ENCODE results near the gene TPGS2. TPM values are rescaled to one million over a fixed set of nuclear protein-coding genes. Genes with fewer than 3 reads are reported as not detected.

Gene TPGS2
- total RNA-seq, 4 donors from 2014 or later: 44.0 to 83.4 (median 66.7) TPM

DNA sequence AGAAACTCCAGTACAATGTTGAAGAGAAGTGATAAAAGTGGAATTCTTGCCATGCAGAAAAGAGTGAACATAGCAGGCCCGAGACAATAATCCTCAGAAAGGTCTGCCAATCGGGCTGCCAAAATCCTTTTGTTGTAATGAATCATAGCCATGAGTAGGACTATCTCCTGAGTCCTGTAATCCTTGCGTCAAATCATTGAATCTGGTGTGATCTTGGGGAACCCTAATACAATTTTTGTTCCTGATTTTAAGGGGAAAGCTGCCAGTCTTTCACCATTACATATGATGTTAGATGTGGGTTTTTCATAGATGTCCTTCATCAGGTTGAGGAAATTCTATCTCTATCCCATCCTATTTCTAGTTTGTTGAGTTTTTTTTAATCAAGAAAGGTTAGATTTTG is 2.2 kb downstream of the TPGS2 start:
- H3K27me3 ChIP-seq: no peaks in the 10 kb centered on the region
- DNase-seq (ENCODE audit: low spot score in 2 of 2): no peak
- no peak overlapping the region for H3K4me3 ChIP-seq
- no peaks in the 10 kb centered on the region for H3K9me3 ChIP-seq
- no peaks in the 10 kb centered on the region for H3K36me3 ChIP-seq
- TF ChIP-seq POLR2A (IDR thresholded peaks at IDR 0.05) (no peak), POLR2AphosphoS5 (IDR thresholded peaks at IDR 0.05) (no peak), EP300 (IDR thresholded peaks at IDR 0.05) (no peak)
- TF ChIP-seq, protein P1, sequence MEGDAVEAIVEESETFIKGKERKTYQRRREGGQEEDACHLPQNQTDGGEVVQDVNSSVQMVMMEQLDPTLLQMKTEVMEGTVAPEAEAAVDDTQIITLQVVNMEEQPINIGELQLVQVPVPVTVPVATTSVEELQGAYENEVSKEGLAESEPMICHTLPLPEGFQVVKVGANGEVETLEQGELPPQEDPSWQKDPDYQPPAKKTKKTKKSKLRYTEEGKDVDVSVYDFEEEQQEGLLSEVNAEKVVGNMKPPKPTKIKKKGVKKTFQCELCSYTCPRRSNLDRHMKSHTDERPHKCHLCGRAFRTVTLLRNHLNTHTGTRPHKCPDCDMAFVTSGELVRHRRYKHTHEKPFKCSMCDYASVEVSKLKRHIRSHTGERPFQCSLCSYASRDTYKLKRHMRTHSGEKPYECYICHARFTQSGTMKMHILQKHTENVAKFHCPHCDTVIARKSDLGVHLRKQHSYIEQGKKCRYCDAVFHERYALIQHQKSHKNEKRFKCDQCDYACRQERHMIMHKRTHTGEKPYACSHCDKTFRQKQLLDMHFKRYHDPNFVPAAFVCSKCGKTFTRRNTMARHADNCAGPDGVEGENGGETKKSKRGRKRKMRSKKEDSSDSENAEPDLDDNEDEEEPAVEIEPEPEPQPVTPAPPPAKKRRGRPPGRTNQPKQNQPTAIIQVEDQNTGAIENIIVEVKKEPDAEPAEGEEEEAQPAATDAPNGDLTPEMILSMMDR (IDR thresholded peaks at IDR 0.05): no peak
- peaks cover 28% of the 10 kb centered on the region for H3K4me1 ChIP-seq
- H3K27ac ChIP-seq: no peak overlapping the region
- WGBS: 90% methylated on average over 3 of the region's 3 CpGs

DNA sequence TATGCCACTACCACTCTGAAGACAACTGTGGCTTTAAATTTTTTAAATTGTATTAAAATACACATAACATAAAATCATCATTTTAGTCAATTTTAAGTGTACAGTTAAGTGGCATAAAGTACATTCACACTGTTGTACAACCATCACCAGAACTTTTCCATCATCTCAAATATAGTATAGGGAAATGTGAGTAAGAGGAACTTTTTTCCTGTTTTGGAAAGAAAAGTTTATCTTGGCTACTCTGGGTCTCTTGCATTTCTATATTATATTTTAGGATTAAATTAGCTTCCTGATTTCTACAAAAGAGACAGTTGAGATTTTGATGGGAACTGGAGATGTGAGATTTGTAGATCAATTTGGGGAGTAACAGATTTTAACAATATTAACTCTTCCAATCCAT is 3.3 kb downstream of the TPGS2 start:
- no peaks in the 10 kb centered on the region for H3K36me3 ChIP-seq
- TF ChIP-seq POLR2AphosphoS5 (IDR thresholded peaks at IDR 0.05) (no peak), POLR2A (IDR thresholded peaks at IDR 0.05) (no peak), EP300 (IDR thresholded peaks at IDR 0.05) (no peak)
- TF ChIP-seq, protein P1 (IDR thresholded peaks at IDR 0.05): no peak
- H3K27ac ChIP-seq: no peak overlapping the region
- H3K27me3 ChIP-seq: no peaks in the 10 kb centered on the region
- H3K4me3 ChIP-seq: no peak overlapping the region
- DNase-seq (ENCODE audit: low spot score in 2 of 2): no peak
- no peaks in the 10 kb centered on the region for H3K9me3 ChIP-seq
- peaks cover 23% of the 10 kb centered on the region for H3K4me1 ChIP-seq

DNA sequence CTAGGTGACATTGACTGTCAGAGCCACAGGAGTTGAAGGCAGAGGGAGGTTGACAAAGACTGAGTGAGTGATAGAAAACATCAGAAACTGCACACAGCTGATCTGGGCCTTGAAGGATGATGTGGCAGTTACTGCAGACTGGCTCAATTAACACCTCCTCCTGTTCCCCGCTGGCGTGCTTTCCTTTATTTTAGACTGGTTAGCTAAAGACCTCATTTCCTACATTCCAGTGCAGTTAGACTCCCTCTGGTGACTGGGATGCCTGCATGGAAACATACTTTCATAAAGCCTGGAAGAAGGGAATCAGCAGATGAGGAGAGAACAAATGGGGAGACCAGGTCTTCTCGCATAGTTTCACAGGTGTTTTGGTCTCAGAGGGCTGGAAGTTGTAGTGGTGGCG is 7.1 kb downstream of the TPGS2 start:
- 99% methylated on average over 4 of the region's 4 CpGs for WGBS
- H3K9me3 ChIP-seq: no peaks in the 10 kb centered on the region
- no peak overlapping the region for H3K27ac ChIP-seq
- H3K4me3 ChIP-seq: no peak overlapping the region
- H3K36me3 ChIP-seq: peaks cover 18% of the 10 kb centered on the region
- no peaks in the 10 kb centered on the region for H3K4me1 ChIP-seq
- no peak for DNase-seq (ENCODE audit: low spot score in 2 of 2)
- TF ChIP-seq POLR2A (IDR thresholded peaks at IDR 0.05) (no peak), POLR2AphosphoS5 (IDR thresholded peaks at IDR 0.05) (no peak), EP300 (IDR thresholded peaks at IDR 0.05) (no peak)
- TF ChIP-seq, protein P1 (IDR thresholded peaks at IDR 0.05): no peak
- no peaks in the 10 kb centered on the region for H3K27me3 ChIP-seq

DNA sequence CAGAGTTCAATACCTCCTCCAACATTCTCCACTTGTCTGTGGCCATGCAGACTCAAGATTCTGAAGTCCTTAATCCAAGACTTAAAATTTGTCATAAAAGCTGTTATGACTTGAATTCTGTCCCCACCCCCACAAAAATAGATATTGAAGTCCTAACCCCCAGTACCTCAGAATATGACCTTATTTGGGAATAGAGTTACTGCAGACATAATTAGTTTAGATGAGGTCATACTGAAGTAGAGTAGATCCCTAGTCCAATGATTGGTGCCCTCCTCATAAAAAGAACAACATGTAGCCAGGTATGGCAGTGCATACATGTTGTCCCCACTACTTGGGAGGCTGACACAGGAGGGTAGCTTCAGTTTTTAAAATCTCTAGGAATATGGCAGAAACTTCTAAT is 9.2 kb downstream of the TPGS2 start:
- no peaks in the 10 kb centered on the region for H3K9me3 ChIP-seq
- peaks cover 21% of the 10 kb centered on the region for H3K36me3 ChIP-seq
- H3K27ac ChIP-seq: no peak overlapping the region

DNA sequence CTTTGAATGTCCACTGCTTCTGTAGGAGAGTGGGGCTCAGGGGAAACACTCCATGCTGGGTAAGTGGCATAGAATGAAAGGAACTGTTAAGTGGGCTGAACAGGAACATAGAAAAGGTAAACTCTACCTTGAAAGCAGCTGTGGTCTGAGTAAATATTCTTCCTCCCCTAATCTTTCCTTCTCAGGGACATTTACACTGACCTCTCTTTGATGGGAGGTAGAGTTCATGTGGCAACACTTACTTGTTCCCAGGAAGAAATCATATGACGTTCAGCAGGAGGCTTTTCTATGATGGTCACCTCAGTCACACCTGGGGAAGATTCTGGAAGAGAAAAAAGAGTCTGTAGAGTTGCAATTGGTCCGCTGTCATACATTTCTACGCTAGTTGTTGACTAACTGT is 10.2 kb downstream of the TPGS2 start:
- H3K9me3 ChIP-seq: no peaks in the 10 kb centered on the region
- H3K27ac ChIP-seq: no peak overlapping the region
- 78% methylated on average over 3 of the region's 3 CpGs for WGBS
- H3K27me3 ChIP-seq: no peaks in the 10 kb centered on the region
- H3K4me3 ChIP-seq: no peak overlapping the region
- peaks cover 21% of the 10 kb centered on the region for H3K36me3 ChIP-seq
- H3K4me1 ChIP-seq: no peaks in the 10 kb centered on the region
- no peak for DNase-seq (ENCODE audit: low spot score in 2 of 2)
- TF ChIP-seq POLR2A (IDR thresholded peaks at IDR 0.05) (no peak), EP300 (IDR thresholded peaks at IDR 0.05) (no peak), POLR2AphosphoS5 (IDR thresholded peaks at IDR 0.05) (no peak)
- TF ChIP-seq, protein P1 (IDR thresholded peaks at IDR 0.05): no peak

More for the DNA sequence above, 9.2 kb downstream of the TPGS2 start:
- no peak for DNase-seq (ENCODE audit: low spot score in 2 of 2)
- TF ChIP-seq POLR2AphosphoS5 (IDR thresholded peaks at IDR 0.05) (no peak), POLR2A (IDR thresholded peaks at IDR 0.05) (no peak), EP300 (IDR thresholded peaks at IDR 0.05) (no peak)
- TF ChIP-seq, protein P1 (IDR thresholded peaks at IDR 0.05): no peak
- H3K4me3 ChIP-seq: no peak overlapping the region
- no peaks in the 10 kb centered on the region for H3K4me1 ChIP-seq
- no peaks in the 10 kb centered on the region for H3K27me3 ChIP-seq

Measured in suprapubic skin (tissue), 4 donors.